ENCODE measurements around the gene EMSY.
A peak's percentile ranks its signal among the peaks of the same experiment; 100 is the strongest.
"Not testable (repeated sequence)": the region's sequence is repeated elsewhere in the genome, so short reads cannot be mapped to it uniquely, and the experiment has no call there.

EMSY gene, protein sequence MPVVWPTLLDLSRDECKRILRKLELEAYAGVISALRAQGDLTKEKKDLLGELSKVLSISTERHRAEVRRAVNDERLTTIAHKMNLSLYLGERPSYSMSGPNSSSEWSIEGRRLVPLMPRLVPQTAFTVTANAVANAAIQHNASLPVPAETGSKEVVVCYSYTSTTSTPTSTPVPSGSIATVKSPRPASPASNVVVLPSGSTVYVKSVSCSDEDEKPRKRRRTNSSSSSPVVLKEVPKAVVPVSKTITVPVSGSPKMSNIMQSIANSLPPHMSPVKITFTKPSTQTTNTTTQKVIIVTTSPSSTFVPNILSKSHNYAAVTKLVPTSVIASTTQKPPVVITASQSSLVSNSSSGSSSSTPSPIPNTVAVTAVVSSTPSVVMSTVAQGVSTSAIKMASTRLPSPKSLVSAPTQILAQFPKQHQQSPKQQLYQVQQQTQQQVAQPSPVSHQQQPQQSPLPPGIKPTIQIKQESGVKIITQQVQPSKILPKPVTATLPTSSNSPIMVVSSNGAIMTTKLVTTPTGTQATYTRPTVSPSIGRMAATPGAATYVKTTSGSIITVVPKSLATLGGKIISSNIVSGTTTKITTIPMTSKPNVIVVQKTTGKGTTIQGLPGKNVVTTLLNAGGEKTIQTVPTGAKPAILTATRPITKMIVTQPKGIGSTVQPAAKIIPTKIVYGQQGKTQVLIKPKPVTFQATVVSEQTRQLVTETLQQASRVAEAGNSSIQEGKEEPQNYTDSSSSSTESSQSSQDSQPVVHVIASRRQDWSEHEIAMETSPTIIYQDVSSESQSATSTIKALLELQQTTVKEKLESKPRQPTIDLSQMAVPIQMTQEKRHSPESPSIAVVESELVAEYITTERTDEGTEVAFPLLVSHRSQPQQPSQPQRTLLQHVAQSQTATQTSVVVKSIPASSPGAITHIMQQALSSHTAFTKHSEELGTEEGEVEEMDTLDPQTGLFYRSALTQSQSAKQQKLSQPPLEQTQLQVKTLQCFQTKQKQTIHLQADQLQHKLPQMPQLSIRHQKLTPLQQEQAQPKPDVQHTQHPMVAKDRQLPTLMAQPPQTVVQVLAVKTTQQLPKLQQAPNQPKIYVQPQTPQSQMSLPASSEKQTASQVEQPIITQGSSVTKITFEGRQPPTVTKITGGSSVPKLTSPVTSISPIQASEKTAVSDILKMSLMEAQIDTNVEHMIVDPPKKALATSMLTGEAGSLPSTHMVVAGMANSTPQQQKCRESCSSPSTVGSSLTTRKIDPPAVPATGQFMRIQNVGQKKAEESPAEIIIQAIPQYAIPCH (N-terminal part only)

GRCh38 chr11:76444384-76445120, at the start of gene EMSY:
EMSY (plus strand) TSS chr11:76445018; CDS start chr11:76446939, 1,921 bp downstream.
- peak within 1 kb of the TSS; percentile 99 for H3K4me3 ChIP-seq (ENCODE audit: low read length)
- TF ChIP-seq, protein P1, sequence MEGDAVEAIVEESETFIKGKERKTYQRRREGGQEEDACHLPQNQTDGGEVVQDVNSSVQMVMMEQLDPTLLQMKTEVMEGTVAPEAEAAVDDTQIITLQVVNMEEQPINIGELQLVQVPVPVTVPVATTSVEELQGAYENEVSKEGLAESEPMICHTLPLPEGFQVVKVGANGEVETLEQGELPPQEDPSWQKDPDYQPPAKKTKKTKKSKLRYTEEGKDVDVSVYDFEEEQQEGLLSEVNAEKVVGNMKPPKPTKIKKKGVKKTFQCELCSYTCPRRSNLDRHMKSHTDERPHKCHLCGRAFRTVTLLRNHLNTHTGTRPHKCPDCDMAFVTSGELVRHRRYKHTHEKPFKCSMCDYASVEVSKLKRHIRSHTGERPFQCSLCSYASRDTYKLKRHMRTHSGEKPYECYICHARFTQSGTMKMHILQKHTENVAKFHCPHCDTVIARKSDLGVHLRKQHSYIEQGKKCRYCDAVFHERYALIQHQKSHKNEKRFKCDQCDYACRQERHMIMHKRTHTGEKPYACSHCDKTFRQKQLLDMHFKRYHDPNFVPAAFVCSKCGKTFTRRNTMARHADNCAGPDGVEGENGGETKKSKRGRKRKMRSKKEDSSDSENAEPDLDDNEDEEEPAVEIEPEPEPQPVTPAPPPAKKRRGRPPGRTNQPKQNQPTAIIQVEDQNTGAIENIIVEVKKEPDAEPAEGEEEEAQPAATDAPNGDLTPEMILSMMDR (IDR thresholded peaks at IDR 0.05; ENCODE audit: insufficient read depth, low read depth, low read length, missing control alignments): no peak
- peak; percentile 100 for DNase-seq (ENCODE audit: low read depth)

DNA sequence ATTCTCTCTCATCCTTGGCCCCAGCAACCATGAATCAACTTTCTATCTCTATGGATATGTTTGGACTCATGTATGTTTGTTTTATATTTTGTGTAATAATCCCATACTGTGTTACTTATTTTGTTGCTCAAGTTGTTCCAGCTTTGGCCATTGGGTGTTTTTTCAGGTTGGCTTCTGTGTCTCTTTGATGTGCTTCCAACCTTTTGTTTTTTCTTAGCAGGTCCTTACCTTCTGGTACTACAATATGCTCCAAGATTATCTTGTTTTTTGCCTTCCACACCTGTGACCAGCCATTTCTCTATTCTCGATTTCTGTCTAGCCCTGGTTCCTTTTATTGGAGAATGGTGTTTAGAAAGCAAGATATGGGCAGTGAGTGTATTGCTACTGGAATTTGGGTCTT, 49.5 kb upstream of the EMSY start:
- no peak for DNase-seq (ENCODE audit: low read depth)
- TF ChIP-seq, protein P1 (IDR thresholded peaks at IDR 0.05; ENCODE audit: insufficient read depth, low read depth, low read length, missing control alignments): no peak
- H3K4me3 ChIP-seq (ENCODE audit: low read length): no peak overlapping the region

DNA sequence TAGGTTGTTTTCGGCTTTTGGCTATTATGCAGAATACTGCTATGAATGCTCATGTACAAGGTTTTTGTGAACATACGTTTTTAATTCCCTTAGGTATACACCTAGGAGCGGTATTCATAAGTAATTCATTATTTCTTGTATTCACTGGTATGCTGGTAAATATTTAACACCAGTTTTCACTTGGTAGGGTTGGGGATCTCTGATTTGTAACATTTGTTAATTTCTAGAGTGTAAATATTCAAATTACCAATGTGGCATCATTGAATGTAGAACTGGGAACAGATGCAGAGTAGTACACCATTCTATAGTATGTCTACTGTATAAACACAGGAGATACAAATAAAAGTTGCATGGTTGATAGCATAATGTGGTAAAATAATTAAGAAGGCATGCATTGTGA, 47.4 kb upstream of the EMSY start:
- TF ChIP-seq, protein P1 (IDR thresholded peaks at IDR 0.05; ENCODE audit: insufficient read depth, low read depth, low read length, missing control alignments): no peak

DNA sequence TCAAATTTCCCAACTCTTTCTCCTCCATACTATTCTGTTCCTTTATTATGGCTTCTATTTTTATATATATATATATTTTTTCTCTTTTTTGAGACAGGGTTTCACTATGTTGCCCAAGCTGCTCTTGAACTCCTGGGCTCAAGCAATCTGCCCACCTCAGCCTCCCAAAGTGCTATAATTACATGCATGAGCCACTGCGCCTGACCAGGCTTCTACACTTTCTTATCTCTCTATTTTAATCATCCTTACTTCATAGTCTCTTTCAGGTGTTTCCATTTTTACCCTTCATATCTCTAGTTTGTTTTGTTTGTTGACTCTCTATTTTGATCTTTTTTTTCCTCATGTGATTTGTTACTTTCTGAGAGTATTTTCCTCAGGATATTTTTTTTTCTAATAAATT, 43.9 kb upstream of the EMSY start:
- TF ChIP-seq, protein P1 (IDR thresholded peaks at IDR 0.05; ENCODE audit: insufficient read depth, low read depth, low read length, missing control alignments): no peak
- H3K4me3 ChIP-seq (ENCODE audit: low read length): no peak overlapping the region
- no peak for DNase-seq (ENCODE audit: low read depth)

More for the DNA sequence above, 47.4 kb upstream of the EMSY start:
- no peak for DNase-seq (ENCODE audit: low read depth)
- no peak overlapping the region for H3K4me3 ChIP-seq (ENCODE audit: low read length)

DNA sequence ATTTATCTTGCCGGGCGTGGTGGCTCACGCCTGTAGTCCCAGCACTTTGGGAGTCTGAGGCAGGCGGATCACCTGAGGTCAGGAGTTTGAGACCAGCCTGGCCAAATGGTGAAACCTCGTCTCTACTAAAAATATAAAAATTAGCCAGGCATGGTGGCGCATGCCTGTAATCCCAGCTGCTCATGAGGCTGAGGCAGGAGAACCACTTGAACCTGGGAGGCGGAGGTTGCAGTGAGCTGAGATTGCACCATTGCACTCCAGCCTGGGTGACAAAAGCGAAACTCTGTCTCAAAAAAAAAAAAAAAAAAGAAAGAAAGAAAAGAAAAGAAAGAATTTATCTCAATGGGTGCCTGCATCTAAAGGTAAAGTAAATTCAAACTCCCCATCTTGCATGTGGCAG, 43.3 kb upstream of the EMSY start:
- not testable (repeated sequence) for H3K4me3 ChIP-seq (ENCODE audit: low read length); DNase-seq (ENCODE audit: low read depth)

DNA sequence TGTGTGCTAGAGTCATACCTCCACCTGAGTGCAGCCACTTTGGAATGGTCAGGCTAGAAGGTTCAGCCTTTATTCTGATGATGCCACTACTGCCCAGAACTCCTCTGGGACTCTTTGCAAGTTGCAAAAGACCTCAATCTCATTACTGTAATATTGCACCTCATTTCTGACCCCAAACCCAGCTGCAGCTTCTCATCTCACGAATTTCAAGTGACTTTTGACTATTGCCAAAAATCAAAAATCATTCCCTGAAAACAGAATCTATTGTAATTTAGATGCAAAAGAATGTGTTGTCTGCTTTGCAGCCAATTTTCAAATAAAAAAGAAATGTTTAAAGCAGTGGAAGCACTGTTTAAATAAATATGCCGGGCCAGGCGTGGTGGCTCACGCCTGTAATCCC, 38.5 kb upstream of the EMSY start:
- no peak overlapping the region for H3K4me3 ChIP-seq (ENCODE audit: low read length)
- TF ChIP-seq, protein P1 (IDR thresholded peaks at IDR 0.05; ENCODE audit: insufficient read depth, low read depth, low read length, missing control alignments): no peak
- DNase-seq (ENCODE audit: low read depth): no peak
